ENCODE measurements around the gene YPEL4. TPM values are rescaled to one million over a fixed set of nuclear protein-coding genes. Genes with fewer than 3 reads are reported as not detected.

The YPEL4 gene
- total RNA-seq, 2 experiments from 2014 or later = 0.38 to 0.56 TPM

GRCh38 chr11:57644748-57645688 lies 4.7 kb downstream of the YPEL4 start:
- no peak overlapping the region for H3K27ac Mint-ChIP-seq
- H3K4me1 Mint-ChIP-seq = peaks cover 43% of the 10 kb centered on the region
- H3K9me3 Mint-ChIP-seq = no peaks in the 10 kb centered on the region
- peak; percentile 83 for DNase-seq
- H3K4me3 Mint-ChIP-seq = no peak overlapping the region
- H3K36me3 Mint-ChIP-seq = no peaks in the 10 kb centered on the region
- peaks cover 59% of the 10 kb centered on the region for H3K27me3 Mint-ChIP-seq

GRCh38 chr11:57643802-57644201 lies 5.9 kb downstream of the YPEL4 start:
- peaks cover 38% of the 10 kb centered on the region for H3K4me1 Mint-ChIP-seq
- no peak for DNase-seq
- peaks cover 62% of the 10 kb centered on the region for H3K27me3 Mint-ChIP-seq
- H3K9me3 Mint-ChIP-seq = no peaks in the 10 kb centered on the region
- no peak overlapping the region for H3K27ac Mint-ChIP-seq
- no peaks in the 10 kb centered on the region for H3K36me3 Mint-ChIP-seq
- H3K4me3 Mint-ChIP-seq = no peak overlapping the region

- Mint-ChIP-seq H3K27ac (no peak overlapping the region), H3K9me3 (no peaks in the 10 kb centered on the region), H3K27me3 (peaks cover 57% of the 10 kb centered on the region), H3K4me1 (peaks cover 19% of the 10 kb centered on the region), H3K4me3 (no peak overlapping the region), H3K36me3 (no peaks in the 10 kb centered on the region)
- no peak for DNase-seq
These were observed 8.5 kb downstream of the YPEL4 start for GRCh38 chr11:57641011-57641807.

GRCh38 chr11:57640068-57640800 lies 9.5 kb downstream of the YPEL4 start:
- H3K4me3 Mint-ChIP-seq = peak overlapping the region; percentile 14
- H3K36me3 Mint-ChIP-seq = no peaks in the 10 kb centered on the region
- DNase-seq = no peak
- no peak overlapping the region for H3K27ac Mint-ChIP-seq
- H3K9me3 Mint-ChIP-seq = no peaks in the 10 kb centered on the region
- peaks cover 16% of the 10 kb centered on the region for H3K4me1 Mint-ChIP-seq
- peaks cover 47% of the 10 kb centered on the region for H3K27me3 Mint-ChIP-seq

- Mint-ChIP-seq H3K27me3 (peaks cover 40% of the 10 kb centered on the region), H3K36me3 (no peaks in the 10 kb centered on the region), H3K9me3 (no peaks in the 10 kb centered on the region), H3K27ac (no peak overlapping the region), H3K4me1 (peaks cover 10% of the 10 kb centered on the region), H3K4me3 (peak overlapping the region; percentile 85)
- no peak for DNase-seq
These were observed 10.2 kb downstream of the YPEL4 start for GRCh38 chr11:57639321-57640067.

- no peaks in the 10 kb centered on the region for H3K36me3 Mint-ChIP-seq
- H3K27ac Mint-ChIP-seq = peak overlapping the region; percentile 21
These were observed 10.8 kb downstream of the YPEL4 start for GRCh38 chr11:57638811-57639320.

GRCh38 chr11:57638005-57638781 lies 11.5 kb downstream of the YPEL4 start:
- no peaks in the 10 kb centered on the region for H3K36me3 Mint-ChIP-seq
- H3K4me3 Mint-ChIP-seq = peak overlapping the region; percentile 85
- H3K4me1 Mint-ChIP-seq = peaks cover 10% of the 10 kb centered on the region
- DNase-seq = no peak
- no peaks in the 10 kb centered on the region for H3K9me3 Mint-ChIP-seq
- peak overlapping the region; percentile 58 for H3K27ac Mint-ChIP-seq
- H3K27me3 Mint-ChIP-seq = peaks cover 37% of the 10 kb centered on the region

More at GRCh38 chr11:57638811-57639320, 10.8 kb downstream of the YPEL4 start:
- Mint-ChIP-seq H3K4me3 (peak overlapping the region; percentile 85), H3K4me1 (peaks cover 10% of the 10 kb centered on the region), H3K27me3 (peaks cover 40% of the 10 kb centered on the region), H3K9me3 (no peaks in the 10 kb centered on the region)
- no peak for DNase-seq

GRCh38 chr11:57637626-57638004 lies 12.1 kb downstream of the YPEL4 start:
- DNase-seq = no peak
- Mint-ChIP-seq H3K36me3 (no peaks in the 10 kb centered on the region), H3K27me3 (peaks cover 36% of the 10 kb centered on the region), H3K9me3 (no peaks in the 10 kb centered on the region), H3K4me3 (peak overlapping the region; percentile 85), H3K4me1 (peaks cover 10% of the 10 kb centered on the region), H3K27ac (peak overlapping the region; percentile 58)

- Mint-ChIP-seq H3K36me3 (no peaks in the 10 kb centered on the region), H3K4me1 (peaks cover 10% of the 10 kb centered on the region), H3K4me3 (no peak overlapping the region), H3K27ac (no peak overlapping the region), H3K27me3 (peaks cover 38% of the 10 kb centered on the region), H3K9me3 (no peaks in the 10 kb centered on the region)
- DNase-seq = no peak
These were observed 14.5 kb downstream of the YPEL4 start for GRCh38 chr11:57635246-57635645.

GRCh38 chr11:57634311-57634710 lies 15.4 kb downstream of the YPEL4 start:
- Mint-ChIP-seq H3K27me3 (peaks cover 38% of the 10 kb centered on the region), H3K4me3 (no peak overlapping the region), H3K36me3 (no peaks in the 10 kb centered on the region), H3K27ac (no peak overlapping the region), H3K9me3 (no peaks in the 10 kb centered on the region), H3K4me1 (peaks cover 10% of the 10 kb centered on the region)
- no peak for DNase-seq

- Mint-ChIP-seq H3K4me1 (peaks cover 3% of the 10 kb centered on the region), H3K27me3 (peaks cover 34% of the 10 kb centered on the region), H3K4me3 (no peak overlapping the region), H3K36me3 (no peaks in the 10 kb centered on the region), H3K9me3 (no peaks in the 10 kb centered on the region), H3K27ac (no peak overlapping the region)
- no peak for DNase-seq
These were observed 16.2 kb downstream of the YPEL4 start for GRCh38 chr11:57633394-57634070.

GRCh38 chr11:57632116-57632515 lies 17.6 kb downstream of the YPEL4 start:
- H3K4me3 Mint-ChIP-seq = no peak overlapping the region
- peaks cover 20% of the 10 kb centered on the region for H3K27me3 Mint-ChIP-seq
- H3K36me3 Mint-ChIP-seq = no peaks in the 10 kb centered on the region
- no peak for DNase-seq
- H3K4me1 Mint-ChIP-seq = no peaks in the 10 kb centered on the region
- H3K9me3 Mint-ChIP-seq = no peaks in the 10 kb centered on the region
- no peak overlapping the region for H3K27ac Mint-ChIP-seq

GRCh38 chr11:57630171-57630570 lies 19.5 kb downstream of the YPEL4 start:
- Mint-ChIP-seq H3K4me1 (no peaks in the 10 kb centered on the region), H3K9me3 (no peaks in the 10 kb centered on the region), H3K36me3 (no peaks in the 10 kb centered on the region), H3K27me3 (peaks cover 14% of the 10 kb centered on the region), H3K4me3 (no peak overlapping the region), H3K27ac (no peak overlapping the region)
- no peak for DNase-seq

All from activated naive CD8-positive, alpha-beta T cell treated with anti-CD3 and anti-CD28 coated beads for 36 hours (primary cell).